Inferior parietal cortex (tissue), 1 donor: Measurements from ENCODE around the gene SPTA1.

ENCODE experiments used
- DNase-seq: peaks from one replicate; pipeline ENCODE4 v3.0.0-alpha.2; 2016; ENCODE audit errors: extremely low spot score

The SPTA1 gene

DNA sequence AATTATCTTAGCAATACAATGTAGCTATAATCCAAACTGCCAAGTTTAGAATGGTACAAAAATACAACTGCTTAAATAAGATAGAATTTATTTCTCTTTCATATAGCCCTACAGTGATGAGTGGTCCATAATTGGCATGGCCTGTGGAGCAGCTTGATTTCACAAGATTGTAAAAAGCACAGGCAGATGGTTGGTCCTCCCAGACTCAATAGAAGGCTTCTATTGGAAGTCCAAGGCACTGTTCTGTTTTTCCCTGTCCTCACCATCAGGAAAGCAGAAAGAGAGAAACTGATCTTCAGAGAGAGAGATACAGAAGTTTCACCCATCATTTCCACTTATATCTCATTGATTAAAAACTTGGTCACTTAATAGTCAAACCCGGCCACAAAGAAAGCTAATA lies 114.3 kb downstream of the SPTA1 start:
- no peak for DNase-seq

DNA sequence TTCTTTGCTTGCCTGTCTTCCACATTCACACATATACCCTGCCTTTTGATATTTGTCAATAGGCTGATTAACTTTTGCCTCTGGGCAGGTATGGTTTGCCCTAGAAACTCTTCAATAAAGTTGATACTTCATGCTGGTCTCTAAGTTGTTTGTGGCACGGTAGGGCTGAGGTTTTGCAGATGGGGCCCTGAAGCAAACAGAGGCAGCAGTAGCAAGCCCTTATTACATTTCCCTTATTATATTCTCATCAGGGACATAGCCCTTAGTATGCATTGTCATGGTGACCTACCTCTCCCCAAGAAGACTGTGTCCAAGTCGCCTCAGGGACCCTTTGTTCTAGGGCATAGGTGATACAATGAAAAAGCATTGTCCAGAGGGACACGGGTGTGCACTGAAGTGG lies 116.0 kb downstream of the SPTA1 start, which contains the start of gene OR6P1:
TSS of gene OR6P1 (minus strand) at position 101 of the 400 bp plus-strand sequence. CDS start 6,976 bp downstream, outside the sequence.
- DNase-seq: no peak

- no peak for DNase-seq
These were observed 121.9 kb downstream of the SPTA1 start for GRCh38 chr1:158564608-158565007.

GRCh38 chr1:158563853-158564252 lies 122.7 kb downstream of the SPTA1 start:
- no peak for DNase-seq
